HG03039 (cell line): ENCODE data around the gene MS4A18.
"Not testable (repeated sequence)": the region's sequence is repeated elsewhere in the genome, so short reads cannot be mapped to it uniquely, and the experiment has no call there.

Experiments
- ATAC-seq: cut with Tn5 transposase; IDR thresholded peaks from one replicate; pipeline ENCODE4 v1.9.1; 2021; ENCODE audit warnings: mild to moderate bottlenecking, moderate library complexity; ENCODE audit not compliant: unreplicated experiment

The MS4A18 gene

GRCh38 chr11:60724420-60724819 lies at the start of gene MS4A18:
Gene MS4A18, plus strand, starts transcription at chr11:60724720.
- ATAC-seq: no peak

- ATAC-seq: not testable (repeated sequence)
Measured at GRCh38 chr11:60678231-60678630, 46.3 kb upstream of the MS4A18 start.

GRCh38 chr11:60679879-60680278 lies 44.6 kb upstream of the MS4A18 start:
- no peak for ATAC-seq

- ATAC-seq: no peak
Measured at GRCh38 chr11:60680455-60681119, 43.9 kb upstream of the MS4A18 start.

- not testable (repeated sequence) for ATAC-seq
Measured at GRCh38 chr11:60684541-60684848, 40.0 kb upstream of the MS4A18 start.

GRCh38 chr11:60691661-60692060 lies 32.9 kb upstream of the MS4A18 start:
- no peak for ATAC-seq

- ATAC-seq: no peak
Measured at GRCh38 chr11:60699284-60699691, 25.2 kb upstream of the MS4A18 start, which contains the start of gene MS4A8. Gene MS4A8, plus strand, starts transcription at chr11:60699612. Its CDS starts 1,249 bp downstream, at chr11:60700861.

GRCh38 chr11:60699936-60700335 lies 24.6 kb upstream of the MS4A18 start:
- ATAC-seq: no peak

- ATAC-seq: no peak
Measured at GRCh38 chr11:60700689-60701468, 23.6 kb upstream of the MS4A18 start.

GRCh38 chr11:60701469-60701818 lies 23.1 kb upstream of the MS4A18 start:
- no peak for ATAC-seq

- ATAC-seq: no peak
Measured at GRCh38 chr11:60703374-60703773, 21.1 kb upstream of the MS4A18 start.

- ATAC-seq: no peak
Measured at GRCh38 chr11:60705895-60706294, 18.6 kb upstream of the MS4A18 start.

- ATAC-seq: no peak
Measured at GRCh38 chr11:60706931-60707330, 17.6 kb upstream of the MS4A18 start.

GRCh38 chr11:60710482-60710881 lies 14.0 kb upstream of the MS4A18 start:
- ATAC-seq: no peak

- ATAC-seq: no peak
Measured at GRCh38 chr11:60711276-60711675, 13.2 kb upstream of the MS4A18 start.

- ATAC-seq: not testable (repeated sequence)
Measured at GRCh38 chr11:60713423-60713822, 11.1 kb upstream of the MS4A18 start.

GRCh38 chr11:60717956-60718355 lies 6.6 kb upstream of the MS4A18 start:
- no peak for ATAC-seq

GRCh38 chr11:60718524-60719316 lies 5.8 kb upstream of the MS4A18 start:
- ATAC-seq: no peak

GRCh38 chr11:60719391-60719790 lies 5.1 kb upstream of the MS4A18 start:
- no peak for ATAC-seq

- ATAC-seq: no peak
Measured at GRCh38 chr11:60720460-60720859, 4.1 kb upstream of the MS4A18 start.

- ATAC-seq: no peak
Measured at GRCh38 chr11:60725592-60725991, 1.1 kb downstream of the MS4A18 start.

GRCh38 chr11:60731586-60731985 lies 7.1 kb downstream of the MS4A18 start:
- ATAC-seq: no peak
